ENCODE data around the gene GNA12.
A peak's percentile ranks its signal among the peaks of the same experiment; 100 is the strongest.
"Not testable (repeated sequence)": the region's sequence is repeated elsewhere in the genome, so short reads cannot be mapped to it uniquely, and the experiment has no call there.

Gene GNA12

DNA sequence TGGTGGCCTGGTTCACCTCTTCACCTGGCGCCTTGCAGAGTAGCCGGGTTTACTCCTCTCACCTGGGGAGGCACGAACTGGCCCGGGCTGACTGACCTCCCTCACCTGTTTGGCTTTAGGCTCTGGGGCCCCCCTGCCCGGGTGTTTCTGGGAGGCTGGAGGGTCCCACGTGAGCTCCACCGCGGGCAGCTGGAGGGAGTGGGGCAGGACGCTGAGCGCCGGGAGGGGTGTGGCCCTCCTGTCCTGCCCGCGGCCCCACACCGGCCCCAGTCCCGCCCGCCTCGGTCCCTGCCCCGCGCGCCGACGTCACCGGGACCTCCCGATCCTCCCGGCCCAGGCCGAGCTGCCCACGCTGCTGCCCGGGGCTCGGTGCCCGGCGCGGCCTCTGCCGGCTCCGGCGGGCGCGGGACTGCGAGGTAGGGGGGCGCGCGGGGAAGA lies 156.2 kb downstream of the GNA12 start, which contains the start of gene AMZ1:
Gene AMZ1 (plus strand): TSS at position 322 of the 438 bp plus-strand sequence. CDS start 12,250 bp downstream, outside the sequence.
- no peak for DNase-seq

DNA sequence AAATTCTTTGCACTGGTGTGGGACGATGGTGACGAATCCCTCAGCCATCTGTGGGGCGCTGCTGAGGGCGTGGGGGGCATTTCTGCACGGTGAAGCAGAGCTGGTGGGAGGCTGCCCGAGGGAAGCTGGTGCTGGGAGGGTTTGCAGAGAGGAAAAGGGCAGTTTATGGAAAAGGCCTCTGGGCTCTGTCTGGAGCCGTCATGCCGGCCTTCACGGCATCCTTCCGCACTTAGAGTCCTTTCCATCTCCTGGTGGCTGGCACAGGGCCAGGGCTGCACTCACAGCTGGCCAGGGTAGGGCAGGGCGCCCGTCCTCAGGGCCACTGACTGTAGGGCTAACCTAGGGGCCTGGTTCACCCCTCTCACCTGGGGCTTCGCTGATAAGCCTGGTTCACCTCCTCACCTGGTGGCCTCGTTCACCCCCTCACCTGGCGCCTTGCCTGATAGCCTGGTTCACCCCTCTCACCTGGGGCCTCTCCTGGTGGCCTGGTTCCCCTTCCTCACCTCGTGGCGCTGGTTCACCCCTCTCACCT lies 156.7 kb downstream of the GNA12 start:
- DNase-seq: no peak

DNA sequence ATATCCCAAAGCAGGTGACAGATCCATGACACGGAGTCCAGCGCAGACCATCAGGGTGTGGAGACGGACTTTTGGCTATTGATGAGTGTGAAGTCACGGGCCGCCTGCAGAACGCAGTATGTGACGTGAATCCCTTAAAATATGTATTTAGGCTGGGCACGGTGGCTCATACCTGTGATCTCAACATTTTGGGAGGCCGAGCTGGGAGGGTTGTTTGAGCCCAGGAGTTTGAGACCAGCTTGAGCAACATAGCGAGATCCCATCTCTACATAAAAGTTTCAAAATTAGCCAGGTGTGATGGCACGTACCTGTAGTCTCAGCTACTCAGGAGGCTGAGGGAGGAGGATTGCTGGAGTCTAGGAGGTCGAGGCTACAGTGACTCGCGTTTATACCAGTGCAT lies 158.0 kb downstream of the GNA12 start:
- no peak for DNase-seq

DNA sequence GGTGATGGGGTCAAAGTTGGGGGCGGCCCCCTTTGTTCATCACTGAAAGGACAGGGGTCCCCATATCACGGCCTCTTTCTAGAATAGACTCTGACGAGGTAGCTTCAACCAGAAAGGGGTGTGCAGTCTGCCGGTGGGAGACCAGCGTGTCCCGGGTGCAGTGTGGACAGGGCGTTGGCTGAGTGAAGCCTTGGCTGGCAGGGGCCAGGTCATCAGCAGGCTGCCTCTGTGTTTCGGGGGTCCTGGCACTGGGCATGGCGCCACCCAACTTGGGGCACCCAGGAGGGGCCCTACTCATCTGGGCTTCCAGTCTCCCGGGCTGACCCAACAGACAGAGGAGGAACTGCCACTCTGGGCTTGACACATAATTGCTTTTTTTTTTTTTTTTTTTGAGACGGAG lies 159.6 kb downstream of the GNA12 start:
- DNase-seq: no peak

DNA sequence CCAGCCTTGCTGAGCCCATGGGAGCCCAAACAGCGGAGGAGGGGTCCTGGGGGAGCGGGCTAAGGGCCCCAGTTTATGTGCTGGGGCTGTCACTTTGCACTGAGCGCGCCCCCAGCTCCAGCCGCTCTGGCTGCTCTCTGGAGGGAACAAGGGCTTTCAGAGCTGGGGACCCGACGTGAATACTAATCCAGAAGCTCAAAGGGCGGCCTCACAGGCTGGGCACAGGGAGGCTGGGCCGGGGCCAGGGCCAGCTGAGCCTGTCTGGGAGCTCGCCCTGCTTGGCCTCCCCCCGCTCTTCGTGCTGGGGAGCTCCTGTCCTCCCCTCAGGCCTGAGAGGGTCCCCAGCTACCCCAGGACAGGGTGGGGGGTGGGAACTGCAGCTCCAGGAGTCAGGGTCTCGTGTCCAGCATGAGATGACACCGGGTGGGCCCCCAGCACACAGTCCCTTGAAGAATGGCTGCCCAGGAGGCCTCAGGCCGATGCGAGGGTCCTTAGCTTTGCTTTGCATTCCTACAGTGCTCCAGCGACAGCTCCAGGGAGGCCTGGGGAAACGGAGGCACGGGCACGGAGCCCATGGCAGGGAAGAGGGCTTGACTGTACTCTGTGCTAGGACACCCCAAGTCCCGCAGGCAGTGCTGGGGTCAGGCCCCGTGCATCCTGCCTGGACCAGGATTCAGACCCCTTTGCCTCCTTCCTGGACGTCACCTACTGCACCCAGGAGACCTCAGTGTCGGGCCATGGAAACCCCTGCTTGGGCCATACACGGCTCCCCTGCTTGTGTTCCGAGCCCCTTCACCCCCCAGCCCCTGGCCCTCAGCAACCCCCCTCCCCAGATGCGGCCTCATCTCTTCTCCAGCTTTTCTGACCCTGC lies 161.9 kb downstream of the GNA12 start:
- no peak for DNase-seq

DNA sequence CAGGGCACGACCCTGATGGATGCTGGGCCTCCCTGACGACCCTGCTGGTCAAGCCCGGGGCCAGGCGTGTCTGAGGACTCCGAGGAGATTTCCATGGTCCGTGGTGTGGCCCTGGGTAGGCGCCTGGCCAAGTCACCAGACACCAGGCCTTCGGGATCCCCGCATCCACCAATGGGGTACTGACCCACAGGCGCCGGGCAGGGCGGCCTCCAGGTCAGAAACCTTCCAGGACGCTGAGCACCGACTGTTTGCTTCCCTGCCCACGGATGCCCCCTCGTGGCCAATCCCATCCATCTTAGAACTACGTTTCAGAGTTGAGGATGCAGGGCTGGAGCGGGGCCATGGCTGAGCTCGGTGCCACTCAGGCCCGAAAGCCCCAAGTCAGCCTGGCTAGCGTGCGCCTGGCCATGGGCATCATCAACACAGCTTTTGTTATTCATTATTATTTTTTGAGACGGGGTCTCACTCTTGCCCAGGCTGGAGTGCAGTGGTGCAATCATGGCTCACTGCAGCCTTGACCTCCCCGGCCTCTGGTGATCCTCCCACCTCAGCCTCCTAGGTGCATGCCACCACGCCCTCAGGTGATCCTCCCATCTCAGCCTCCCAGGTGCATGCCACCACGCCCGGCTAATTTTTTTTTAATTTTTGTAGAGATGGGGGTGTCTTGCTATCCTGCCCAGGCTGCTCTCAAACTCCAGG lies 163.2 kb downstream of the GNA12 start:
- peak; percentile 78 for DNase-seq

DNA sequence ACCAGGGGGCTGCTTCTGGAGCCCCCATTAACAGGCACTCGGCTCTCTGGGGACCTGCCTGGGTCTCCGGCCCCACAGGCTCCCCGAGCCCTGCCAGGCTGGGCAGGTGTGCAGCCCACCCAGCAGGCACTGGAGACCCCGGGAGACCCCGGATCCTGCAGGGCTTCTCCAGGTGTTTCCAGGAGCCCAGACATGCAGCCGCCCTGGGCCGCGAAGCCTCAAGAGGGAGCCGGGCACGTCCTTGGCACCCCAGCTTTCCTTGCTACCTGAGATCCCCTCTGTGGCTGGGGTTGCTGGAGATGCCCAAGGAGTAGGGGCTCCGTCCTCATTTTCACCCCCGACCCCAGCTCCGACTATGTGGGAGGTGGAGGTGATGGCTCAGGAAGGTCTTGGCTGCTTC lies 163.9 kb downstream of the GNA12 start:
- DNase-seq: no peak

DNA sequence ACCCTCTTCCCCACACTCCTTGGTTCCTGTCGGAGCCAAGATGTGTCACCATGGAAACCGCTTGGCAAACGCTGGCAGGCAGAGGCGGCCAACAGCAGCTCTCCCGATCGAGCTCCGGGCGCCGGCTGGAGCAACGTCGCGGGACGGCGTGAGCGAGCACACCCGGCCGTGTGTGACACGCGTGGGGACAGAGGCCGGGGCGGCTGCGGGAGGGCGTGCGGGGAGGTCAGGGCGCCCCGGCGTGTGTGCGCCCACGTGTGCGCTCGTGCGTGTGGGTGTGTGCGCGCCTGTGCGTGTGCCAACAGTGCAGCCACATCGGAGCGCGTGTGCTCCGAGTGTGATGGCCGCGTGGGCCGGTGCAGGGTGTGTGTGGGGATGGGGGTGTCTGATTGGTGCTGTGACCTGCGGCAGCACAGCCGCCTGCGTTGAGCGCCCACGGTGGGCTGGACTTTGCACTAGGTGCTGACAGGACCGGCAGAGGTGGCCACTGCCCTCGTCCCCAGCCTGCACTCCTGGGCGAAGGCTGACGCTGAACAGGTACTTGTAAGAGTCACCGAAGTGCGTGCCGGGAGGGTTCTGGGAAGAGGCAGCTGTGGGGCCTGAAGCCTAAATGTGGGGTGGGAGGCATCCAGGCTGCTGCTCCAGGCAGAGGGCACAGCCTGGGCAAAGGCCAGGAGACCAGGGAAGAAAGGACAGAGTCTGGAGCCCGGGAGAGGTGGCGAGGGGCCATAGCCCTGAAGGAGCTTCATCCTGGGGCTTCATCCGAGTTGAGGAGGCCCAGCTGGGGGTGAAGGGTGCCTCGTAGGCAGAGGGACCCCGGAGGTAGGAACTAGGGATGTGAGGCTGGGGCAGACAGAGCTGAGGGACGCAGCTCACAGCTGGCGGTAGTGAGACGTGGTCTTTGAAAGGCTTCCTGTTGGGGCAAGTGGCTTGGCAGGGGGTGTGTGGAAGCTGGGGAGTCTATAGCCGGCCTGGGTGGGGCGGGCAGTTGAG lies 164.7 kb downstream of the GNA12 start:
- DNase-seq: peak; percentile 64

DNA sequence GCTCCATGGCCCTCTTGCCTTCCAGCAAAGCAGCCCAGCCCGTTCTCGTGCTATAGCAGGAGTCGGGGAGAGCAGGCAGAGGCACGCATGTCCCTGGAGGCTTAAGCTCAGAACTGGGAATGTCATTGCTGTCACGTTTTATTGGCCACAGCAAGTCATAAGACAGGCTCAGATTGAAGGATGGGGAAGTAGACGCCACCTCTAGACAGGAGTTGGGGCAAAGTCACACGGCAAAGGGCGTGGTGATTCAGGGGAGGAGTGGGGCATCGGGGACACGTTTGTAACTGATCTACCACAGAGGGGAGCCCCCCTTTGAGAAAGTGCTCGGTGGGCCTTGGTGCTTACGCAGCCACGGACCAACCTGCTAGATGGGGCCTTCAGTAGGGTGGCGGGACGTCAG lies 165.7 kb downstream of the GNA12 start:
- DNase-seq: not testable (repeated sequence)
